Epithelial cell of proximal tubule (primary cell): ENCODE measurements around the gene LAMB4. TPM values are rescaled to one million over a fixed set of nuclear protein-coding genes. Genes with fewer than 3 reads are reported as not detected.
A peak's percentile ranks its signal among the peaks of the same experiment; 100 is the strongest.
"Not testable (repeated sequence)": the region's sequence is repeated elsewhere in the genome, so short reads cannot be mapped to it uniquely, and the experiment has no call there.

Experiments
- DNase-seq: peaks from one replicate; pipeline ENCODE4 v3.0.0-alpha.2; 2011; ENCODE audit warnings: low read depth
- H3K4me3 ChIP-seq: 2 replicates; pipeline ENCODE4 v1.5.1; 2011; ENCODE audit warnings: low read depth, mild to moderate bottlenecking, low read length
- total RNA-seq: library from RNA; depleted of rRNA; stranded (reverse); fragments of >200 nt; gene quantifications from 2 replicates; pipeline ENCODE4 v1.2.3, GENCODE V29; 2015
- TF ChIP-seq, protein P1 (sequence below): conservative IDR thresholded peaks from 2 replicates; pipeline ENCODE4 v1.5.1; 2012; ENCODE audit warnings: low read depth, mild to moderate bottlenecking, low read length

LAMB4 gene
- total RNA-seq, 1 donor from 2014 or later = 0.46 TPM

DNA sequence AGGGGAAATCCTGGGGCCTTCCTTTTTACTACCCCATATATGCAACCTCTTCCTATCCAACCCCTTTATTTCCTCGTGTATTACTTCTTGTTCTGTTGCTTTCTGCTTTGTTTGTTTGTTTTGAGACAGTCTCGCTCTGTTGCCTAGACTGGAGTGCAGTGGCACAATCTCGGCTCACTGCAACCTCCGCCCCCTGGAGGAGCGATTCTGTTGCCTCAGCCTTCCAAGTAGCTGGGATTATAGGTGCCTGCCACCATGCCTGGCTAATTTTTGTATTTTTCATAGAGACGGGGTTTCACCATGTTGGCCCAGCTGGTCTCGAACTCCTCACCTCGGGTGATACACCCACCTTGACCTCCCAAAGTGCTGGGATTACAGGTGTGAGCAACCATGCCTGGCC, 96.9 kb downstream of the LAMB4 start:
- not testable (repeated sequence) for DNase-seq, H3K4me3 ChIP-seq
- TF ChIP-seq, protein P1, sequence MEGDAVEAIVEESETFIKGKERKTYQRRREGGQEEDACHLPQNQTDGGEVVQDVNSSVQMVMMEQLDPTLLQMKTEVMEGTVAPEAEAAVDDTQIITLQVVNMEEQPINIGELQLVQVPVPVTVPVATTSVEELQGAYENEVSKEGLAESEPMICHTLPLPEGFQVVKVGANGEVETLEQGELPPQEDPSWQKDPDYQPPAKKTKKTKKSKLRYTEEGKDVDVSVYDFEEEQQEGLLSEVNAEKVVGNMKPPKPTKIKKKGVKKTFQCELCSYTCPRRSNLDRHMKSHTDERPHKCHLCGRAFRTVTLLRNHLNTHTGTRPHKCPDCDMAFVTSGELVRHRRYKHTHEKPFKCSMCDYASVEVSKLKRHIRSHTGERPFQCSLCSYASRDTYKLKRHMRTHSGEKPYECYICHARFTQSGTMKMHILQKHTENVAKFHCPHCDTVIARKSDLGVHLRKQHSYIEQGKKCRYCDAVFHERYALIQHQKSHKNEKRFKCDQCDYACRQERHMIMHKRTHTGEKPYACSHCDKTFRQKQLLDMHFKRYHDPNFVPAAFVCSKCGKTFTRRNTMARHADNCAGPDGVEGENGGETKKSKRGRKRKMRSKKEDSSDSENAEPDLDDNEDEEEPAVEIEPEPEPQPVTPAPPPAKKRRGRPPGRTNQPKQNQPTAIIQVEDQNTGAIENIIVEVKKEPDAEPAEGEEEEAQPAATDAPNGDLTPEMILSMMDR = peak; percentile 9

DNA sequence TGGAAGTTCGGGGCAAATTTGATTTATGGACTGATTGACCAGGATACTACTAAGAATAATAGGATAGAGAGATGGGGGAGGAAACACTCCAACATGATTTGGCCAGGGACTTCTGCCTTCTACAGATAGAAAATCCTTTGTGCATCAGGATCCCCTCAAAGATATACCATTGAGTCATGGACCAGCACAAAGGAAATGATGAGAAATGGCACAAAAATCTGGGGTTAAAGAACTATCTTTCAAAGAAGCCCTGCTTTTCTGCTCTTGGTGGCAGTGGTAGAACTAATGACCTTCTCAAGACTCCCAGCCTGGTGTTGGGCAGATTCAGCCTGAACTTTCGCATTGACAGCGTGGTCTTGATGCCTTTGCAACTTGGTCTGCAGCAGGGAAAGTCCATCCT, 99.6 kb downstream of the LAMB4 start:
- no peak for DNase-seq
- TF ChIP-seq, protein P1 = no peak
- no peak overlapping the region for H3K4me3 ChIP-seq

DNA sequence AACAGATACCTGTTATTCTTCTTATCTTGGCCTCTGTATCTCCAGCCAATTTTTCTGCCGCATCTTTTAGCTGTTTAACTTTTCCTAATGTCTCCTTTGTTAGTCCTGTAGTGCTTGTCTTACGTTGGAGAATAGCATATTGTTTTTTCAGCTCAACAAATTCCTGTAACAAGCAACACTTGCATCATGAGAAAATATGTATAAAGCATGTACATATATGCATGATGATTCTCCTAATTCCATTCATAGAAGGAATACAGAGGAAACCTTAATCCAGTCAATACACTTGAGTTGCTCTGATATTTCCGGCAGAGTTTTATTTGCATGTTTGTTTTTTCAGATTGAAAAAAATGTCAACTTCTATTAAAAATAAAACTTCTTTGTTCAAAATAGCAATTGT, 101.1 kb downstream of the LAMB4 start:
- H3K4me3 ChIP-seq = no peak overlapping the region
- TF ChIP-seq, protein P1 = no peak
- DNase-seq = no peak

DNA sequence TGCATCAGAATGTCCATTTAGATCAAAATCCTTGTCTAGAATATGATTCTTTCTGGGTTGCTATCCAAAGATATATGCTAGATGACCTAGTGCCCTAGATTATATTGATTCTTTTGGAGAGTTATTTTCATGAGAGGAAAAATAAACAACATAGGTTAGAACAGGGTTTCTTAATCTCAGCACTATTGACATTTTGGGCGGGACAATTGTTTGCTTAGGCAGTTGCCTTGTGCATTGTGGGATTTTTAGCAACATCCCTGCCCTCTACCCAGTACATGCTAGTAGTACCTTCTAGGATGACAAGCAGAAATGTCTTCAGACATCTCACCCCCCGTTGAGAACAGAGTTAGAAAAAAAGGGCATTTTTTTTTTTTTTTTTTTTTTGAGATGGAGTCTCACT, 102.0 kb downstream of the LAMB4 start:
- DNase-seq = no peak
- TF ChIP-seq, protein P1 = no peak
- H3K4me3 ChIP-seq = no peak overlapping the region

DNA sequence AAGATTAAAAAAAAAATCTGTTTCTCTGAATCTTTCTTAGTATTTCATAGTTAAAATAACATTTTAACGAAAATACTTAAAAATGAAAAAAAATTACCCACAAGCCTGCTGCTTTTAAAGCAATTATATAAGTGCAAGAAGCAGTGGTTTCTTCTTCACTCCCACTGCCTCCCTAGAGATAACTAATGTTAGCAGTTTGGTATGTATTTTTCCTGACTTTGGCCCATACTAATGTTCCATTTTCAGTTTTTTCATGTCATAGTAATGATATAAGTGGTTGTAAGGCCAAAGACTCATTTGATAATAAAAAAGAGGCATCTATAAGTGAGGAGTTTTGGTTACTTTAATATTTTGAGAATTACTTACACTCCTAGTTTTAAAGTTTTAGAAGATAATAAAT, 102.9 kb downstream of the LAMB4 start:
- TF ChIP-seq, protein P1 = no peak
- DNase-seq = no peak

DNA sequence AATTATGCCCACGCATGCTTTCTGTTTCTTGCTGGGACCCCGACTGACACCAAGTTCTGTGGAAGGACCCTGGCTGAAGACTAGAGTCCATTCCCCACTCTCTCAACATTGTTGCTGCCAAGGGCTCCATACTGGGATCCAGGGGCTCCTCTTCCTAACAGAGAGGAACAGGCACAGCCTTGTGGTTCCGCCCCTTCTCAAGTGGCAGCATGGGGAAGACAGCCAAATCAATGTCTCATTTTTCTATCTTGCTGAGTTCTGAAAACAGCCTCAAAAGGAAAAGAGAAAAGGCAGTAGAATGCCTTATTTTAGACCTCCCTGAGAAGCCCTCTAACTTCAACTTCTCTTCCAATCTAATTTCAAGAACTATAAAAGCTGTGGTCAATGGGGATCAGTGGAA, 103.5 kb downstream of the LAMB4 start:
- TF ChIP-seq, protein P1 = no peak
- no peak for DNase-seq
- H3K4me3 ChIP-seq = no peak overlapping the region

More for the DNA sequence above, 102.9 kb downstream of the LAMB4 start:
- no peak overlapping the region for H3K4me3 ChIP-seq

DNA sequence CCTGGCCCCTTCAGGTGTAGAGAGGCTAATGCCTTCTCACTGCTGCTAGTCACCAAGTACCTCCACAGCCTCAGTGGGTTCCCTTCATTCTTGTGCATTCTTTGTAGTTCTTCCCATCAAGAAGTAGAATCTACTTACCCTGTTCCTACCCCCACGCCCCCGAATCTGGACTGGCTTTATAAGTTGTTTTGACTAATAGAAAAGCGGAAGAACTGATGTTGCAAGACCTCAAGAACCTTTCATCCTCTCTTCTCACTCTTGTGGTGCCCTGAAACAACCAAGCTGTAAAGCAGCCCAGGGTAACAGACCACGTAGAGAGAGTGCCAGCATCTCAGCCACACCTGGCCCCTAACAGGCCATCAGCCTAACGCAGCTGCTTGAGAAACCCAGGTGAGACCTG, 104.0 kb downstream of the LAMB4 start:
- TF ChIP-seq, protein P1 = no peak
- no peak overlapping the region for H3K4me3 ChIP-seq
- no peak for DNase-seq
